ENCODE measurements around the gene CHSY1.

DNA sequence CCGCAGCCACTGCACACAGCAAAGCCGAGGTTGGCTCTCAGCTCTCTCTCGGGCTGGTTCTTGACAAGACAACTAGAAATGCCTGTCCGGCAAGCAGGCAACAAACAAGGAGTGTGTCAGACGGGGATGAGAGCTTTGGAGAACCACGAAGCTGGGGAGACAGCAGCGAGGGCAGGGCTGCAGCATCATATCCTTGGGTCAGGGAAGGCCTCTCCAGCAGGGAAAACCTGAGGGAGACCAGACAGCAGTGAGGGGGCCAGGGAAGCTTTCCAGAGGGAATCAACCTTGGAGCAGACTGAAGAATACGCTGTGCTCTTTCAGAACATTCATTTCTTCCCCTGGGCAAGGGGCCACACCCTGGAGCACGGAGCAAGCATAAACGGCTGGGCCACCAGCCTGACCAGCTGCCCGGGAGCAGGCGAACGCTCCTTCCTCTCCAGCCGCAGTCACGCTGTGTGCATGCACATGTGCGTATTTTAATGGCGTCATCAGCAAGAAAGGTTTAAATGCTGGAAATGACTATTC, 58.7 kb downstream of the CHSY1 start:
- TF ChIP-seq, protein P1, sequence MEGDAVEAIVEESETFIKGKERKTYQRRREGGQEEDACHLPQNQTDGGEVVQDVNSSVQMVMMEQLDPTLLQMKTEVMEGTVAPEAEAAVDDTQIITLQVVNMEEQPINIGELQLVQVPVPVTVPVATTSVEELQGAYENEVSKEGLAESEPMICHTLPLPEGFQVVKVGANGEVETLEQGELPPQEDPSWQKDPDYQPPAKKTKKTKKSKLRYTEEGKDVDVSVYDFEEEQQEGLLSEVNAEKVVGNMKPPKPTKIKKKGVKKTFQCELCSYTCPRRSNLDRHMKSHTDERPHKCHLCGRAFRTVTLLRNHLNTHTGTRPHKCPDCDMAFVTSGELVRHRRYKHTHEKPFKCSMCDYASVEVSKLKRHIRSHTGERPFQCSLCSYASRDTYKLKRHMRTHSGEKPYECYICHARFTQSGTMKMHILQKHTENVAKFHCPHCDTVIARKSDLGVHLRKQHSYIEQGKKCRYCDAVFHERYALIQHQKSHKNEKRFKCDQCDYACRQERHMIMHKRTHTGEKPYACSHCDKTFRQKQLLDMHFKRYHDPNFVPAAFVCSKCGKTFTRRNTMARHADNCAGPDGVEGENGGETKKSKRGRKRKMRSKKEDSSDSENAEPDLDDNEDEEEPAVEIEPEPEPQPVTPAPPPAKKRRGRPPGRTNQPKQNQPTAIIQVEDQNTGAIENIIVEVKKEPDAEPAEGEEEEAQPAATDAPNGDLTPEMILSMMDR (IDR thresholded peaks at IDR 0.05; ENCODE audit: poor library complexity, severe bottlenecking) = no peak
- TF ChIP-seq EZH2 (IDR thresholded peaks at IDR 0.05; ENCODE audit: borderline replicate concordance, insufficient read depth, low read length, poor library complexity, severe bottlenecking) = no peak
- TF ChIP-seq RAD21 (conservative IDR thresholded peaks at IDR 0.05) = no peak
- no peak for TF ChIP-seq EP300 (conservative IDR thresholded peaks at IDR 0.05; ENCODE audit: poor library complexity, severe bottlenecking)
- TF ChIP-seq, protein P2, sequence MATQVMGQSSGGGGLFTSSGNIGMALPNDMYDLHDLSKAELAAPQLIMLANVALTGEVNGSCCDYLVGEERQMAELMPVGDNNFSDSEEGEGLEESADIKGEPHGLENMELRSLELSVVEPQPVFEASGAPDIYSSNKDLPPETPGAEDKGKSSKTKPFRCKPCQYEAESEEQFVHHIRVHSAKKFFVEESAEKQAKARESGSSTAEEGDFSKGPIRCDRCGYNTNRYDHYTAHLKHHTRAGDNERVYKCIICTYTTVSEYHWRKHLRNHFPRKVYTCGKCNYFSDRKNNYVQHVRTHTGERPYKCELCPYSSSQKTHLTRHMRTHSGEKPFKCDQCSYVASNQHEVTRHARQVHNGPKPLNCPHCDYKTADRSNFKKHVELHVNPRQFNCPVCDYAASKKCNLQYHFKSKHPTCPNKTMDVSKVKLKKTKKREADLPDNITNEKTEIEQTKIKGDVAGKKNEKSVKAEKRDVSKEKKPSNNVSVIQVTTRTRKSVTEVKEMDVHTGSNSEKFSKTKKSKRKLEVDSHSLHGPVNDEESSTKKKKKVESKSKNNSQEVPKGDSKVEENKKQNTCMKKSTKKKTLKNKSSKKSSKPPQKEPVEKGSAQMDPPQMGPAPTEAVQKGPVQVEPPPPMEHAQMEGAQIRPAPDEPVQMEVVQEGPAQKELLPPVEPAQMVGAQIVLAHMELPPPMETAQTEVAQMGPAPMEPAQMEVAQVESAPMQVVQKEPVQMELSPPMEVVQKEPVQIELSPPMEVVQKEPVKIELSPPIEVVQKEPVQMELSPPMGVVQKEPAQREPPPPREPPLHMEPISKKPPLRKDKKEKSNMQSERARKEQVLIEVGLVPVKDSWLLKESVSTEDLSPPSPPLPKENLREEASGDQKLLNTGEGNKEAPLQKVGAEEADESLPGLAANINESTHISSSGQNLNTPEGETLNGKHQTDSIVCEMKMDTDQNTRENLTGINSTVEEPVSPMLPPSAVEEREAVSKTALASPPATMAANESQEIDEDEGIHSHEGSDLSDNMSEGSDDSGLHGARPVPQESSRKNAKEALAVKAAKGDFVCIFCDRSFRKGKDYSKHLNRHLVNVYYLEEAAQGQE (IDR thresholded peaks at IDR 0.05; ENCODE audit: borderline replicate concordance) = no peak
- TF ChIP-seq POLR2AphosphoS5 (IDR thresholded peaks at IDR 0.05) = no peak
- TF ChIP-seq SMC3 (conservative IDR thresholded peaks at IDR 0.05; ENCODE audit: poor library complexity) = no peak

All from neural cell (in vitro differentiated cells).